GM12801 (cell line): Measurements from ENCODE around the gene PRKAR1B.

Experiments used
- TF ChIP-seq, protein P1 (sequence below): IDR thresholded peaks from one replicate; pipeline ENCODE4 v1.5.1; 2011; ENCODE audit warnings: control low read depth; ENCODE audit not compliant: insufficient read length; ENCODE audit errors: extremely low read depth

The PRKAR1B gene

DNA sequence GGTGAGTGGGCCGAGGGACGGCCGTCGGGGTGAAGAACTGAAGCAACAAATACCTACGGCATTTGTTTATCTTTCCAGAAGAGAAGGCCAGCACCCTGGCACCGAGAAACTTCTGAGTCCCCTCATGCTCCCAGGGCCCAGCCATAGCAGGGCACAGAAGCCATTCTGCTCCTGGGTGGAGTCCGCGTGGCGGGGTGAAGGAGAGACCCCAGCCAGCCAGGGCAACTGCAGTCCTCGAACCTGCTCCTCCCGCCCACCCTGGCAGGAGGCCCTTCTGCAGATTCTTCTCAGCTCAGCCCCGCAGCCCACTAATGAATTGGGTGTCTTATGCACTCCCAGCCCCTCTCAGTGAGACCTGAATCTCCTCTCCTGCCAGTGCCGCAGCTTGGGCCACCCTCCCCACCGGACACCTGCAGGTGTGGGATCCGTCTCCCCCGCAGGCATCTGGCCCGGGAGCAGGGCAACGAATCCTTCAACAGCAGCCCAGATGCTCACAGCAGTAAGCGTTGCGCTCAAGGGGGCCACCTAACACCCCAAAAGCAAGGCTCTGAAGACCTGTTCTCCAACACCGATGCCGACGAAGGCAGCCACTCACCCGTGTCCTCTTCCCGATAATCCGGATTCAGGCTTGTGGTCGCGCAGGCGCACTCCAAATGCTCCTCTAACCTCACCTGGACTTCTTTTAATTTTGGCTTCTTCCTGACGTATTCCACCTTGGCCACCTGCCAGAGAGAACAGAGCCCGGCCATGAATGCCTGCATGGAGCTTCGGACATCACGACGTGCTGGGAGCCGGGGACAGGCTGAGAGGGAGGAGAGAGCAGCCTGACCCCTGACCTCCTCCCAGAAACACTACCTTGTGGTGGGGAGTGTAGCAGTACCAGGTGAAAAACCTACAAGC is 226.3 kb downstream of the PRKAR1B start:
- TF ChIP-seq, protein P1, sequence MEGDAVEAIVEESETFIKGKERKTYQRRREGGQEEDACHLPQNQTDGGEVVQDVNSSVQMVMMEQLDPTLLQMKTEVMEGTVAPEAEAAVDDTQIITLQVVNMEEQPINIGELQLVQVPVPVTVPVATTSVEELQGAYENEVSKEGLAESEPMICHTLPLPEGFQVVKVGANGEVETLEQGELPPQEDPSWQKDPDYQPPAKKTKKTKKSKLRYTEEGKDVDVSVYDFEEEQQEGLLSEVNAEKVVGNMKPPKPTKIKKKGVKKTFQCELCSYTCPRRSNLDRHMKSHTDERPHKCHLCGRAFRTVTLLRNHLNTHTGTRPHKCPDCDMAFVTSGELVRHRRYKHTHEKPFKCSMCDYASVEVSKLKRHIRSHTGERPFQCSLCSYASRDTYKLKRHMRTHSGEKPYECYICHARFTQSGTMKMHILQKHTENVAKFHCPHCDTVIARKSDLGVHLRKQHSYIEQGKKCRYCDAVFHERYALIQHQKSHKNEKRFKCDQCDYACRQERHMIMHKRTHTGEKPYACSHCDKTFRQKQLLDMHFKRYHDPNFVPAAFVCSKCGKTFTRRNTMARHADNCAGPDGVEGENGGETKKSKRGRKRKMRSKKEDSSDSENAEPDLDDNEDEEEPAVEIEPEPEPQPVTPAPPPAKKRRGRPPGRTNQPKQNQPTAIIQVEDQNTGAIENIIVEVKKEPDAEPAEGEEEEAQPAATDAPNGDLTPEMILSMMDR: no peak

DNA sequence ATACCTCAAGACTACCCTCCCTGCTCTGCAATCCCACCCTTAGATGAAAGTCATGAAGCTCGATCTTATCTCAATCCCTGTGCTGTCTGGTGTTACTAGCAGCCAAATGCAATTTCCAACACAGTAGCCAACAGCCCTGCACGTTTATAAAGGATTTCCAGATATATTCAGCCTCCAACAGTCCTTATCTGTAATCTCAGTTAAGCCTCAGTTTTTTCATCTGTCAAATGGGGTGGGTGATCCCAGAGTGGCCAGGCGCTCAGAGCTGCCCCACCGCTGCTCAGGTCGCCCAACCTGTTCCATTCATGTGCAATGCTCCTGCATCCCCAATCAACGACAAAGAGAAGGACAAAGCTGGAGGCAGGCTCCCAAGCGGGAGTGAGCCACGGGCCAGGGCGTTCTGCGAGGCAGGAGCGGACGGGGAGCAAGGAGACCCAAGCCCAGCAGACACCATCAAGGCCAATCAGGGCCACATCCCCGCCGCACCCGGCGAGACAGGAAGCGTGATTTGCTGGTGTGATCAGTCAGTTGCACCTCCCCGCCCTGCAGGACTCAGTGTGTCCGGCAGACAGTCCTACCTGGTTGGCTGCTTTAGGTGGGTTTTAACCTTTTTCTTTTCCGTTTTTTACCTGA is 227.1 kb downstream of the PRKAR1B start:
- TF ChIP-seq, protein P1: no peak
